ENCODE results near the gene ZBP1.

Gene ZBP1

GRCh38 chr20:57596358-57596757 is 23.9 kb downstream of the ZBP1 start:
- DNase-seq = no peak

- DNase-seq = no peak
Observed at GRCh38 chr20:57595041-57596030, 24.9 kb downstream of the ZBP1 start.

- DNase-seq = no peak
Observed at GRCh38 chr20:57594092-57594951, 25.9 kb downstream of the ZBP1 start.

- no peak for DNase-seq
Observed at GRCh38 chr20:57593134-57593886, 26.9 kb downstream of the ZBP1 start.

- DNase-seq = no peak
Observed at GRCh38 chr20:57592263-57593092, 27.7 kb downstream of the ZBP1 start.

- DNase-seq = no peak
Observed at GRCh38 chr20:57591289-57592229, 28.7 kb downstream of the ZBP1 start.

- no peak for DNase-seq
Observed at GRCh38 chr20:57590485-57591288, 29.5 kb downstream of the ZBP1 start.

- DNase-seq = no peak
Observed at GRCh38 chr20:57589728-57590484, 30.3 kb downstream of the ZBP1 start.

- no peak for DNase-seq
Observed at GRCh38 chr20:57589123-57589727, 31.0 kb downstream of the ZBP1 start.

GRCh38 chr20:57588596-57588995 is 31.6 kb downstream of the ZBP1 start:
- DNase-seq = no peak

- DNase-seq = no peak
Observed at GRCh38 chr20:57587989-57588377, 32.2 kb downstream of the ZBP1 start.

GRCh38 chr20:57587278-57587988 is 32.8 kb downstream of the ZBP1 start:
- no peak for DNase-seq

- no peak for DNase-seq
Observed at GRCh38 chr20:57586943-57587277, 33.3 kb downstream of the ZBP1 start.

GRCh38 chr20:57586370-57586793 is 33.8 kb downstream of the ZBP1 start:
- no peak for DNase-seq

- DNase-seq = no peak
Observed at GRCh38 chr20:57585466-57586213, 34.6 kb downstream of the ZBP1 start.

GRCh38 chr20:57584768-57585461 is 35.3 kb downstream of the ZBP1 start:
- no peak for DNase-seq

All from fibroblast of skin of right quadriceps (primary cell).